Endothelial cell of umbilical vein (primary cell): ENCODE results near the gene ADCY5.

ENCODE experiments used
- EZH2 ChIP-seq: IDR thresholded peaks from 2 replicates; pipeline ENCODE4 v1.6.1; 2012; ENCODE audit warnings: borderline replicate concordance, low read depth, mild to moderate bottlenecking, moderate library complexity, low read length, inconsistent platforms; ENCODE audit not compliant: severe bottlenecking
- GATA2 ChIP-seq: IDR thresholded peaks from 2 replicates; pipeline ENCODE4 v1.7.0; 2011; ENCODE audit warnings: low read depth, mild to moderate bottlenecking, moderate library complexity, mixed read lengths, low read length; ENCODE audit not compliant: insufficient read length, insufficient read depth
- JUN ChIP-seq: IDR thresholded peaks from 2 replicates; pipeline ENCODE4 v1.6.1; 2011; ENCODE audit warnings: borderline replicate concordance, low read depth; ENCODE audit not compliant: insufficient read length, insufficient read depth
- MAX ChIP-seq: IDR thresholded peaks from 2 replicates; pipeline ENCODE4 v1.6.1; 2011; ENCODE audit not compliant: insufficient read depth, insufficient read length
- POLR2A ChIP-seq: IDR thresholded peaks from 2 replicates; pipeline ENCODE4 v1.6.1; 2012; ENCODE audit warnings: low read depth, mild to moderate bottlenecking, control low read depth, low read length
- POLR2AphosphoS5 ChIP-seq: IDR thresholded peaks from 2 replicates; pipeline ENCODE4 v1.6.1; 2012; ENCODE audit warnings: low read depth, mild to moderate bottlenecking, control low read depth, low read length, moderate library complexity; ENCODE audit not compliant: insufficient read depth
- TF ChIP-seq, protein P1 (sequence below), 2 donors: IDR thresholded peaks; 1 replicate in 1 of 2; 2 replicates in 1 of 2; pipeline ENCODE4 v1.5.1; 2011; ENCODE audit warnings: low read length in 2 of 2, mild to moderate bottlenecking in 2 of 2, moderate library complexity in 2 of 2, control low read depth in 1 of 2, inconsistent platforms in 1 of 2, low read depth in 1 of 2; ENCODE audit not compliant: insufficient read depth in 1 of 2; ENCODE audit errors: extremely low read depth in 1 of 2

GRCh38 chr3:123331651-123332050 lies 117.2 kb downstream of the ADCY5 start:
- TF ChIP-seq, protein P1, sequence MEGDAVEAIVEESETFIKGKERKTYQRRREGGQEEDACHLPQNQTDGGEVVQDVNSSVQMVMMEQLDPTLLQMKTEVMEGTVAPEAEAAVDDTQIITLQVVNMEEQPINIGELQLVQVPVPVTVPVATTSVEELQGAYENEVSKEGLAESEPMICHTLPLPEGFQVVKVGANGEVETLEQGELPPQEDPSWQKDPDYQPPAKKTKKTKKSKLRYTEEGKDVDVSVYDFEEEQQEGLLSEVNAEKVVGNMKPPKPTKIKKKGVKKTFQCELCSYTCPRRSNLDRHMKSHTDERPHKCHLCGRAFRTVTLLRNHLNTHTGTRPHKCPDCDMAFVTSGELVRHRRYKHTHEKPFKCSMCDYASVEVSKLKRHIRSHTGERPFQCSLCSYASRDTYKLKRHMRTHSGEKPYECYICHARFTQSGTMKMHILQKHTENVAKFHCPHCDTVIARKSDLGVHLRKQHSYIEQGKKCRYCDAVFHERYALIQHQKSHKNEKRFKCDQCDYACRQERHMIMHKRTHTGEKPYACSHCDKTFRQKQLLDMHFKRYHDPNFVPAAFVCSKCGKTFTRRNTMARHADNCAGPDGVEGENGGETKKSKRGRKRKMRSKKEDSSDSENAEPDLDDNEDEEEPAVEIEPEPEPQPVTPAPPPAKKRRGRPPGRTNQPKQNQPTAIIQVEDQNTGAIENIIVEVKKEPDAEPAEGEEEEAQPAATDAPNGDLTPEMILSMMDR (IDR thresholded peaks at IDR 0.05; ENCODE audit: extremely low read depth in 1 of 2, insufficient read depth in 1 of 2, low read depth in 1 of 2, low read length in 2 of 2): no peak
- no peak for TF ChIP-seq POLR2A
- TF ChIP-seq POLR2AphosphoS5: no peak
- no peak for TF ChIP-seq MAX
- TF ChIP-seq EZH2: no peak
- TF ChIP-seq GATA2: no peak
- no peak for TF ChIP-seq JUN
